ENCODE data around the gene GCNT2.
A peak's percentile ranks its signal among the peaks of the same experiment; 100 is the strongest.
"Not testable (repeated sequence)": the region's sequence is repeated elsewhere in the genome, so short reads cannot be mapped to it uniquely, and the experiment has no call there.

The GCNT2 gene

DNA sequence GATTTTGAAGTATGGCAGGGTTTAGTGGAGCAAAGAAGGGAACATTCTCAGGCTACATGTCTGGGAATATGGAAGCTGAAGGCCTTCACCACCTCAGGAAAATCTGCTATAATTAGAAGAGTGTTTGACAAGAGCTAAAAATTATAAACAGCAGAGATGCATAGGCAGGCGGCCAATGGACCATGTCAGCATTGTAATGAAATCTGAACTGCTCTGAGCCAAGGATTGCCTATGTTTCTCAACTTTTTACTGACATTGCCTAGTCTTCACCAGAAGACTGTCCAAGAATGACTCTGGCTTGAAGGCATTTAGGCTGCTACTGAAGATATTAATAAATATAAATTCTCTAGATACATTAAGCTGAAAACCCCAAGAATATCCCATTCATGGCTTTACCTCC lies 89.1 kb downstream of the GCNT2 start:
- no peak for DNase-seq (ENCODE audit: low read depth)

DNA sequence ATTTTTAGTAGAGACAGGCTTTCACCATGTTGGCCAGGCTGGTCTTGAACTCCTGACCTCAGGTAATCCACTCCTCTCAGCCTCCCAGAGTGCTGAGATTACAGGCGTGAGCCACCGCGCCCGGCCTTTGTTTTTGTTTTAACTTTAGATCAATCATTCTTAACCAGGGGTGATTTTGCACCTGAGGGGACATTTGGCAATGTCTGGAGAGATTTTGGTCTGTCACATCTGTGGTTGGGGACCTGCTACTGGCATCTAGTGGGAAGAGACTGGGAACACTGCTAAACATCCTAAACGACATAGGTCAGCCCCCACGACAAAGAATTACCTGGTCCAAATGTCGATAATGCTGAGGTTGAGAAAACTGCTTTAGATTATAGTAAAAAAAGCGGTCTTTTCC lies 91.0 kb downstream of the GCNT2 start:
- DNase-seq (ENCODE audit: low read depth) = no peak

DNA sequence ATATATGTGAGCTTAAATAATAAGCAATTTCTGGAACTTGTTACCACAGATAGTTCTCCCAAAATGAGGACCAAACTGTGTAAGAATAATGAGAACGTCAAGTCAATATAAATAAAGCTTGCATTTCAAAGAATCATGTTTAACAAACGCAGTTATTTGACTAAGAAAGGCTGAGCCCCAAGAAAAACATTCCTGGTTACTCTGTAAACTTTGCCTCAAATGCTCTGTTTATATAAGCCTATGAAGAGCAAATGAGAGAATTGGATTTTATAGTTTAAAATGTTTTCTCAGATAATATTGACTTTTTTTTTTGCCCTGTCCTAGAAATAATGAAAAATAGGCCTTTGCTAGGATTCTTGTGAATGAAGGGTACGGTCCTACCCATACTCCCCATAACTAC lies 91.9 kb downstream of the GCNT2 start:
- DNase-seq (ENCODE audit: low read depth) = no peak

DNA sequence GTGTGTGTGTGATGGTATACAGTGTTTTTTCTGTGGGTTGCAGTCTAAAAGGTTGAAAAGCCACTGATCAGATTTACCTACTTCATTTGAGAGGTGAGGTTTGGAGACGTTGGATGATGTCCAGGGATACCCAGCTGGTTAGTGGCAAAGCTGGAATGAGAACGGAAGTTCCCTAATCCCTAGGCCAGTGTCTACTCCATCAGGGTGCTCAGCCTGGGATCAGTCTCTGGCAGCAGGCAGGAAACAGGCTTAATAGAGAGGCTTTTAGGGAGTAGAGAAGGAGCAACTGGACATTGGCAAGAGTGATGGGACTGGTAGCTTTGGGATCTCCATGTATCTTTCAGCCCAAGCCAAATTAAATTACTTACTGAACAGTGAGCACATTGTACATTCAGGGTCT lies 92.6 kb downstream of the GCNT2 start:
- no peak for DNase-seq (ENCODE audit: low read depth)

DNA sequence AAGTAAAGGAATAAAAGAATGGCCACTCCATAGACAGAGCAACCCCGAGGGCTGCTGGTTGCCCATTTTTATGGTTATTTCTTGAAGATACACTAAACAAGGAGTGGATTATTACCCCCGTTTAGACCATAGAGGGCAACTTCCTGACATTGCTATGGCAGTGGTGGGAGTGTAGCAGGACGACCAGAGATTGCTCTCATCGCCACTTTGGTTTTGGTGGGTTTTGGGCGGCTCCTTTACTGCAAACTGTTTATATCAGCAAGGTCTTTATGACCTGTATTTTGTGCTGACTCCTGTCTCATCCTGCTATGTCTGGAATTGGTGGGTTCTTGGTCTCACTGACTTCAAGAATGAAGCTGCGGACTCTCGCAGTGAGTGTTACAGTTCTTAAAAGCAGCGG lies 94.5 kb downstream of the GCNT2 start:
- no peak for DNase-seq (ENCODE audit: low read depth)

DNA sequence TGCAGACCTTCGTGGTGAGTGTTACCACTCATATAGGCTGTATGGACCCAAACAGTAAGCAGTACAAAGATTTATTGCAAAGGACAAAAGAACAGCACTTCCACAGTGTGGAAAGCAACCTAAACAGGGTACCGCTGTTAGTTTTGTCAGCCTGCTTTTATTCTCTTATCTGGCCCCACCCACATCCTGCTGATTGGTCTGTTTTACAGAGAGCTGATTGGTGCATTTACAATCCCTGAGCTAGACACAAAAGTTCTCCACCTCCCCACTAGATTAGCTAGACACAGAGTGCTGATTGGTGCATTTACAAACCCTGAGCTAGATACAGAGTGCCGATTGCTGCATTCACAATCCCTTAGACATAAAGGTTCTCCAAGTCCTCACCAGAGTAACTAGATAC lies 95.1 kb downstream of the GCNT2 start:
- DNase-seq (ENCODE audit: low read depth) = not testable (repeated sequence)

DNA sequence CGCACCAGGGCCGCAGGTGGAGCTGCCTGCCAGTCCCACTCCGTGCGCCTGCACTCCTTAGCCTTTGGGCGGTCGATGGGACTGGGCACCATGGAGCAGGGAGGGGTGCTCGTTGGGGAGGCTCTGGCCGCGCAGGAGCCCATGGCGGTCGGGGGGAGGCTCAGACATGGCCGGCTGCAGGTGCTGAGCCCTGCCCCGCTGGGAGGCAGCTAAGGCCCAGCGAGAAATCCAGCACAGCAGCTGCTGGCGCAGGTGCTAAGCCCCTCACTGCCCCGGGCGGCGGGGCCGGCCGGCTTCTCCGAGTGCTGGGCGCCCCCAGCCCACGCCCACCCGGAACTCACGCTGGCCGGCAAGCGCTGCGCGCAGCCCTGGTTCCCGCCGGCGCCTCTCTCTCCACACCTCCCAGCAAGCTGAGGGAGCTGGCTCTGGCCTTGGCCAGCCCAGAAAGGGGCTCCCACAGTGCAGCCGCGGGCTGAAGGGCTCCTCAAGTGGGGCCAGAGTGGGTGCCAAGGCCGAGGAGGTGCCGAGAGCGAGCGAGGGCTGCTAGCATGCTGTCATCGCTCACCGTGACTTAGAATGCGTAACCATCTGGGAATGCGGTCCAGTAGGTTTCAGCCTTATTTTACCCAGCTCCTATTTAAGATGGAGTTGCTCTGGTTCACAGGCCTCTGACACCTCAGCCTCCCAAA lies 96.0 kb downstream of the GCNT2 start:
- DNase-seq (ENCODE audit: low read depth) = no peak

DNA sequence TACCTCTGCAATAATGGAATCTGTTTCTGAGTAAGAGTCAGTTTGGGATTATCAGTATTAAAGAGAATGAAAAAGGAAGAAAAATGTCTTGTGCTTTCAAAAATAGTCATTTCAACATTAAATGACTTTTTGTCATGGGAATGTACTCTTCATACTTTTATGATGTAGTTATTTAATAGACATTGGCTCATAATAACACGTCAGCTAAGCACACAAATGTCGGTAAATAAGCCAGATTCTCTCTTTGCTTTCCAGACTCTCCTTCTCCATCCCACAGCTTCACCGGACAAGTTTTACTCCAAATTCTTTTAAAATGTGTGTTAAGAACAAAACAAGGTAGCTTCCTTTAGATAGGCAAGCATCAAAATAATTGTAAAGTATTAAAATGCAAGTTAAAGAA lies 97.3 kb downstream of the GCNT2 start:
- no peak for DNase-seq (ENCODE audit: low read depth)

DNA sequence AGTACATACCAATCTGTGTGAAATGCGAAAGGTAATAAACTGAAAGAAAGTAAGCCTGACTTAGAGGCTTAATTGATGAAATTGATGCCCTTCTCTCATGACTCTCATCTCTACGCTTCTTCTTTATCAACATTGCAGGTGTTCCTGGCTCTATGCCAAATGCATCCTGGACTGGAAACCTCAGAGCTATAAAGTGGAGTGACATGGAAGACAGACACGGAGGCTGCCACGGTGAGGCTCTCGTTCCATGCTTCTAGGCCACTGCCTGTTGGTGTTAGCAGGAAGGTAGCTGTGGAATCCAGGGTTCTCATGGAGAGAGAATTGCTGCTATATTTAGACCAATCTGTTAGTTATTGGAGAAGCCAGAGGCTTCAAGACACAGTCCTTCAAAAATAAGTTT lies 100.1 kb downstream of the GCNT2 start:
- DNase-seq (ENCODE audit: low read depth) = no peak

DNA sequence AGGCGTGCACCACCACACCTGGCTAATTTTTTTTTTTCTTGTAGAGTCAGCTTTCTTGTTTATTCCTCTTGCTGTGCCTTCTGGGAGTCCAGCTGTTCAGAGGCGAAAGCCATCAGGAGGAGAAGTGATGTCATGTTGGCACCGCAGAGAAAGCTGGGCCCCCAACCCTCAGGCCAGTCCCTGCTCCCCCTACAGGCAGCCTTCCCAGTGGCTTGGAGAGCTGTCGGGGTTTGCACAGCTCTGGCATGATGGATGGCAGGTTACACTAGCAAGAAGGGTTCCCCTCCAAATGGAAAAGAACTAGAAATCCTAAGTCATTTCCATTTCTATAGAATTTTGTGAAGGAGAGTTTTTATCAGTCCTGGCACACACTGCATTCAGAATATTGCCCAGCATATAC lies 100.7 kb downstream of the GCNT2 start:
- DNase-seq (ENCODE audit: low read depth) = no peak

DNA sequence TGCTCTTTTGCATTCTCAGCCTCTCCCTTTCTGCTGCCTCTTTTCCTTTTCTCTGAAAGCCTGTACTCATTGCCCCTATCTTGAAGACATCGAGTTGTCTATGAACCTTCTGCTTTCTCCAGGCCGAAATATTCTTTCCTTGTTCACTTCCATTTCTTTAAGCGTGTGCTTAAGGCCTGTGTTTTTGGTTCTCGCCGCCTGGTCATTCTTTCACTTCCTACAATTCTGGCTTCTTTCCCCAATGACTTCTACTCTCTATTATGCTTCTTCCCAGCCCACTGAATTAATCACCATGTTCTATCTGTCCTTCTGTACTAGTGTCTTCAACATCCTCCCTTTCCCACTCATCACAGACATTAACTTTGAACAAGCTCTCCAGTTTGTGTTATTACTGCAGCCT lies 103.7 kb downstream of the GCNT2 start:
- no peak for DNase-seq (ENCODE audit: low read depth)

DNA sequence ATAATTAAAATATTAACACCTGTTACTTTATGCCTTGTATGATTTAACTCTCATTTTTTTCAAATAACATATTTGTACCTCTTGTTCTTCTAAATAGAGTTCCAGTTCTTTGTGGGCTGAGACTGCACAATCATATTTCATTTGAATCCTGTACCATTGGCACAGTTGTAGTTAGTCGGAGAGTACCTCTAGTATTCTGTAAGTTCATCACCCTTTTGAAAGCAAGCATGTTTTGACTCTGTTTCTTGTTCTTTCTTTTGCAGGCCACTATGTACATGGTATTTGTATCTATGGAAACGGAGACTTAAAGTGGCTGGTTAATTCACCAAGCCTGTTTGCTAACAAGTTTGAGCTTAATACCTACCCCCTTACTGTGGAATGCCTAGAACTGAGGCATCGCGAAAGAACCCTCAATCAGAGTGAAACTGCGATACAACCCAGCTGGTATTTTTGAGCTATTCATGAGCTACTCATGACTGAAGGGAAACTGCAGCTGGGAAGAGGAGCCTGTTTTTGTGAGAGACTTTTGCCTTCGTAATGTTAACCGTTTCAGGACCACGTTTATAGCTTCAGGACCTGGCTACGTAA lies 105.1 kb downstream of the GCNT2 start:
- no peak for DNase-seq (ENCODE audit: low read depth)

DNA sequence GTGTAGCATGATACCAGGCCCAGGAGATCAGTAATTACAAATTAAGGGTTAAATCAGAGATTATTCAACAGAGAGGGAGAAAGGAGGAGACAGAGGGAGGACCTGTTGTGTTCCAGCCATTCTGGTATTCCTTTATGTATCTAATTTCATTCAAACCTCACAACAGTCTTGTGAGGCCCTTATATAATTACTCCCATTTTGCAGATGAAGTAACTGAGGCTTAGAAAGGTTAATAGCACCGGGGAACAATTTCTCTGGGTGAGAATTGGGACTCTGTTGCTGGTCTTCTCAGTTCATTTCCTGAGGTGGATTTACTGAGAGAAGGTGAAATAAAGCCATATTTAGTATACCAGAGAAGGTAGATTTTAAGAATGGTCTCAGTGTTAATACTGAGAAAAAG lies 106.6 kb downstream of the GCNT2 start:
- DNase-seq (ENCODE audit: low read depth) = no peak

DNA sequence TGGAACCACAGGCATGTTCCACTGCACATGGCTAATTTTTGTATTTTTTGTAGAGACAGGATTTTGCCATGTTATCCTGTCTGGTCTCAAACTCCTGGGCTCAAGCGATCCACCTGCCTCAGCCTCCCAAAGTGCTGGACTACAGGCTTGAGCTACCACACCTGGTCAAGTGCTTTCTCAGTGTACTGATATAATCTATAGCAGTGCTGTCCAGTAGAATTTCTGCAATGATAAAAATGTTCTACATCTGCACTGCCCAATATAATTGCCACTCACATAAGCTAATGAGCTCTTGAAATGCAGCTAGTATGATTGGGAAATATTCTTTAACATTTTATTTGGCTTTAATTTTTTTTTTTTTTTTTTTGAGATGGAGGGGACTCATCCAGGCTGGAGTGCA lies 109.0 kb downstream of the GCNT2 start:
- DNase-seq (ENCODE audit: low read depth) = no peak

DNA sequence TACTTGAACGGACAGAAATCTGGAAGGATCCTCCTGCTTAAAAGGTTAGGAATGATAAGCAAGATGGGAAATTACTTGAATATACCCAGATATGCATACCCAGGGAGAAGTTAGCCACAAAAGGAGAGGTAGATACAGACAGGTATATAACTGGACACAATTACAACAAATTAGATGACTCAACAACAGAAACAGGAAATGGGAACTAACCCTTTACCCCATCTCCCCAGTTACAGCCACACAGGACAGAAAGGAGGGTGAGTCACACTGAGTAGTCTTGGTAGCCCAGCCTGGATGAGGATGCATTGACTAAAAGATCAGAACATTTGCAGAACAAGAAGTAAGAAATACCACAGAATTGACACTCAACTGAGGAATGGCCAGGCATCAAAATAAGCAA lies 112.1 kb downstream of the GCNT2 start:
- no peak for DNase-seq (ENCODE audit: low read depth)

DNA sequence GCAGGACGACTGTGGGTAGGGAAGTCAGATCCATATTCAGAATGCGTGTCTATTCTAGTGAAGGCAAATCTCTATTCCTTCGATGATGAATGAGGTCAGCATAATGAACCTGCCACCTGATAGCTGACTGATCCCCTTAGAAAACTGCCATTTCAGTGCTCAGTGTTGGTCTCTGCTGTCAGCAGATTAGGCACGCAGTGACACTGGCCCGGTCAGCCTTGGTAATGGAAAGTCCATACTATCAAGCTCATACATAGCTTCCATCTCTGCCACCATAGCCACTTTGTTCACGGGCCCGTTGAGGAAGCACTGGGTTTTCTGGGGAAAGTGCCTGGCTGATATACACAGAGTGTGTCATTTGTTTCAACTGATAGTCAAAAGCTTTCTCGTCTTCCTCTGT lies 119.3 kb downstream of the GCNT2 start:
- DNase-seq (ENCODE audit: low read depth) = peak; percentile 76

DNA sequence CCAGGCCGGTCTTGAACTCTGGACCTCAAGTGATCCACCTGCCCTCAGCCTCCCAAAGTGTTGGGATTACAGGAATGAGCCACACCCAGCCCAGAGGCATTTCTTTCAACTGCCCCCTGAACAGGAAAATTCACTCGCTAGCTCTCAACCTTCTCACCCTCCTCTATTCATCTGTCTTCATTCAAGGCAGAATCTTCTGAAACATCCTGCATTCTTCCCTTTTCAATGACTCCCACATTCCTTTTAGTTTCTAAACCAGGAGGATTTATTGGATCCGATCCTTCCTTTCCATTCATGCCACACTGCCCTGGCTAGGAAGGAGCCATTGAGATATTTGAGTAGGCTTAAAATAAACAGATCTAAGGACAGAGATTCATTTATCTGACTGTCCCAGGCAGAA lies 120.4 kb downstream of the GCNT2 start:
- no peak for DNase-seq (ENCODE audit: low read depth)

DNA sequence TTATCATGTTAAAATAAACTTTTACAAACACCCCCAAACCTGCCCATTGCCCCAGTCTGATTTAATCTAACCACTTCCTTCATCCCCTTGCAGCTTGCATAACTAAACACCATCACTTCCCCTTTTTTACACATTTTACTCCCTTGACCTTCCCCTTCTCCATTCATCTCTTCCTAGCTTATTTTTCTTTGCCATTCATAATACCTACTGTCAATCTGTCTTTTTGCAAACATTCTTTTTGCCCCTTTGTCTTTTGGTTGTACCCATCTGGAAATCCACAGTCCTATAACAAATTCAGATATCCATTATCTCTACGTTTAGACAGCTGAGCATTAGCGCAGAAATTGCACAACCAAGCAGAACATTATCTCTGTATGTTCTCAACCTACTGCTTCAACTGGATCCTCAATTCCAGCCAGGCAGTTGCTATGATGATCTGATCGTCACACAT lies 122.1 kb downstream of the GCNT2 start:
- peak; percentile 32 for DNase-seq (ENCODE audit: low read depth)

DNA sequence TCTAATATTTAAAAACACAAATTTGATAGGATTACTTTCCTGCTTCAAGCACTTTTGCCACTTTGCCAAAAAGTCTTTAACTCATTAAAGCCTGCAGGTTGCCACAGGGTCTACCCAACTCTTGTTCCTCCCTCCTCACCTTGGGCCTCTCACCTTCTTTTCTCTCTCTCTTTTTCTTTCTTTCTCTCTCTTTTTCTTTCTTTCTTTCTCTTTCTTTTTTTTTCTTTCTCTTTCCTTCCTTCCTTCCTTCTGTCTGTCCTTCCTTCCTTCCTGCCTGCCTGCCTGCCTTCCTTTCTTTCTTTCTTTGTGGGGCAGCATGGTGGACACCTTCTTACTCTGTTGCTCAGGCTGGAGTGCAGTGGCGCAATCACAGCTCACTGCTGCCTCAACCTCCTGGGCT lies 123.1 kb downstream of the GCNT2 start:
- no peak for DNase-seq (ENCODE audit: low read depth)

DNA sequence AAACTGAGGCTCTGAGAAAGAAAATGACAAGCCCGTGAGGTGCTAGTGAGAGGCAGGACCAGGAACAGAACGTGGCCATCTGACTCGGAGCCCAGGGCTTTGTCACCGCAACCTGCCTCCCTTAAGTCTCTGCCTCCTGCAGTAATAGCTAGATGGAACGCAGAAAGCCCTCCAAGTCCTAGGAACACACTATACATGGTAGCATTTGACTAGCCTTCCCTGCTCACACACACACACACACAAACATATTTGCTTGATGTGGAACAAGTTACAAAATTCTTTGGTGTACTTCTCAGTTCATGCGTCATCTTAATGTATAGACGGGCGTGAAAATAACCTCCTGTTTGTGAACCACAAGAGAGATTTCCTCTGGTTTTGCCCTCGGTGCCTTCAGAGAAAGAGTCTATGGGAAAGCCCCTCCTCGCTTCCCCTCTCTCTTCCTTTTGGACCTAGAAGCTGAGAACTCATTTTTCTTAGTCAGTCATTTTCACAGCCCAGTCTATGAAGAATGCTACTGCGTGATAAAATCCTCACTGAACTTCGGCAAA lies 134.4 kb downstream of the GCNT2 start:
- no peak for DNase-seq (ENCODE audit: low read depth)

DNA sequence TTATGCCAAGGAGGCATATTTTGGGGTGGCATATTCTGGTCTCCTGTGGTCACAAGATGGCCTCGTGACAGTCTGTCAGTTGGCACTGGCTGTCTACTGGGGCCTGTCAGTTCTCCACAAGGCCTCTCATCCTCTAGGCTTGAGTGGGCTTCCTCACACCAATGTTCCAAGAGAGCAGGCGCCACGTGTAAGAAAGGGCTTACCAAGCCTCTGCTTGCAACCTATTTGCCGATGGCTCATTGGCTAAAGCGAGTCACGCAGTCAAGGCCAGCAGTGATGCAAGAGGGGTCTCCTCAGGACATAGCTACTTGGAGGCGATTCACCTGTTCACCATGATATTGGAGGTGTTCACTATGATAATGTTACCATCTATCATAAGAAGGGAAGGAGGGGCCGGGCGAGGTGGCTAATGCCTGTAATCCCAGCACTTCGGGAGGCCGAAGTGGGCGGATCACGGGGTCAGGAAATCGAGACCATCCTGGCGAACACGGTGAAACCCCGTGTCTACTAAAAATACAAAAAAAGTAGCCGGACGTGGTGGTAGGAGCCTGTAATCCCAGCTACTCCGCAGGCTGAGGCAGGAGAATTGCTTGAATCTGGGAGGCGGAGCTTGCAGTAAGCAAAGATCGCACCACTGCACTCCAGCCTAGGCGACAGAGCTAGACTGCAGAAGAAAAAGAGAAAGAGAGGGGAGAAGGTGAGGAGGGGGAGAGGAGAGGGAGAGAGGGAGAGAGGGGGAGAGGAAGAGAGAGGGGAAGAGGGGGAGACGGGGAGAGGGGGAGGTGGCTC lies 138.0 kb downstream of the GCNT2 start:
- DNase-seq (ENCODE audit: low read depth) = no peak

DNA sequence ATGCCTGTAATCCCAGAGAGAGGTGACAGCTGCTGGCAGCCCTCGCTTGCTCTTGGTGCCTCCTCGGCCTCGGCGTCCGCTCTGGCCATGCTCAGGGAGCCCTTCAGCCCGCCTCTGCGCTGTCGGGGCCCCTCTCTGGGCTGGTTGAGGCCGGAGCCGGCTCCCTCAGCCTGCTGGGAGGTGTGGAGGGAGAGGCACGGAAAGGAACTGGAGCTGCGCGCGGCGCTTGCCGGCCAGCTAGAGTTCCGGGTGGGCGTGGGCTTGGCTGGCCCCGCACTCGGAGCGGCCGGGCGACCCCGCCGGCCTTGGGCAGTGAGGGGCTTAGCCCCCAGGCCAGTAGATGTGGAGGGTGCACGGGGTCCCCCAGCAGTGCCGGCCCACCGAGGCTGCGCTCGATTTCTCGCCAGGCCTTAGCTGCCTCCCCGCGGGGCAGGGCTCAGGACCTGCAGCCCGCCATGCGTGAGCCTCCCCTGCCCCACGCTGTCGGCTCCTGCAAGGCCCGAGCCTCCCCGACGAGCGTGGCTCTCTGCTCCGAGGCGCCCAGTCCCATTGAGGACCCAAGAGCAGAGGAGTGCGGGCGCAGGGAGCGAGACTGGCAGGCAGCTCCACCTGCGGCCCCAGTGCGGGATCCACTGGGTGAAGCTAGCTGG lies 138.7 kb downstream of the GCNT2 start:
- DNase-seq (ENCODE audit: low read depth) = no peak

Measured in CMK (cell line).